Thyroid gland (tissue), 4 donors: Measurements from ENCODE around the gene FLT3. TPM values are rescaled to one million over a fixed set of nuclear protein-coding genes. Genes with fewer than 3 reads are reported as not detected.
"Not testable (repeated sequence)": the region's sequence is repeated elsewhere in the genome, so short reads cannot be mapped to it uniquely, and the experiment has no call there.

ENCODE experiments used
- DNase-seq, 2 donors: peaks; one replicate each; pipeline ENCODE4 v3.0.0-alpha.2; 2019
- H3K27ac ChIP-seq, 3 donors: fragments of 200-600 bp; sonication (generic); 1 replicate in 2 of 3; 2 replicates in 1 of 3; pipeline ENCODE4 v1.5.1; 2016 to 2019; ENCODE audit warnings: mild to moderate bottlenecking in 1 of 3, moderate library complexity in 1 of 3
- H3K27me3 ChIP-seq: fragments of 200-600 bp; sonication (generic); one replicate; pipeline ENCODE4 v1.5.1; 2019
- H3K36me3 ChIP-seq, 2 donors: fragments of 200-600 bp; sonication (generic); one replicate each; pipeline ENCODE4 v1.5.1; 2016 to 2019
- H3K4me1 ChIP-seq, 2 donors: fragments of 200-600 bp; sonication (generic); one replicate each; pipeline ENCODE4 v1.5.1; 2017 to 2019
- H3K4me3 ChIP-seq, 3 donors: fragments of 200-600 bp; sonication (generic); replicated peaks in 1 of 3; 1 replicate in 2 of 3; 2 replicates in 1 of 3; pipeline ENCODE4 v1.5.1; 2016; ENCODE audit warnings: mild to moderate bottlenecking in 1 of 3
- H3K9me3 ChIP-seq: fragments of 200-600 bp; sonication (generic); one replicate; pipeline ENCODE4 v1.5.1; 2017
- CTCF ChIP-seq, 6 experiments: fragments of 200-600 bp in 3 of 6; fragments of 450-650 bp in 3 of 6; sonication (generic) in 3 of 6; IDR thresholded peaks; one replicate each; pipeline ENCODE4 v1.5.1; 2016 to 2019; ENCODE audit warnings: antibody characterized with exemption in 6 of 6, mild to moderate bottlenecking in 2 of 6, inconsistent platforms in 1 of 6, moderate library complexity in 1 of 6
- POLR2A ChIP-seq, 2 donors: fragments of 450-650 bp; IDR thresholded peaks; one replicate each; pipeline ENCODE4 v1.6.1; 2017; ENCODE audit warnings: antibody characterized with exemption in 2 of 2, mild to moderate bottlenecking in 2 of 2, moderate library complexity in 1 of 2
- WGBS, 2 donors: methylation state at CpG; one replicate each; pipeline ENCODE4 v1.1.5; 2017; 5-methylcytosine and 5-hydroxymethylcytosine counted together
- intact Hi-C: fragments of 100-400 bp; cut with DNase I; formaldehyde crosslinking; loops from one replicate; pipeline ENCODE4 v1.15.1; 2023
- total RNA-seq, 4 donors: library from RNA; depleted of rRNA; stranded (reverse); fragments of >200 nt; gene quantifications; one replicate each; pipeline ENCODE4 v1.2.3, GENCODE V29; 2016

Gene FLT3
- total RNA-seq, 4 donors from 2014 or later: 0.11 to 1.2 (median 0.68) TPM

GRCh38 chr13:28089065-28089464, 11.3 kb downstream of the FLT3 start:
- H3K27me3 ChIP-seq: no peaks in the 10 kb centered on the region
- intact Hi-C loops: no loop called here
- no peak overlapping the region for H3K4me3 ChIP-seq
- WGBS, 2 donors: 57 to 69% methylated on average over 1 of the region's 1 CpG
- no peaks in the 10 kb centered on the region for H3K36me3 ChIP-seq
- DNase-seq: no peak
- no peaks in the 10 kb centered on the region for H3K9me3 ChIP-seq
- TF ChIP-seq POLR2A (IDR thresholded peaks at IDR 0.05): no peak
- no peak for TF ChIP-seq CTCF (IDR thresholded peaks at IDR 0.05)
- H3K27ac ChIP-seq: no peak overlapping the region
- no peaks in the 10 kb centered on the region for H3K4me1 ChIP-seq

GRCh38 chr13:28077820-28078219, 22.6 kb downstream of the FLT3 start:
- intact Hi-C loops, DNase-seq, H3K9me3 ChIP-seq, H3K36me3 ChIP-seq, H3K27me3 ChIP-seq, H3K4me1 ChIP-seq, H3K27ac ChIP-seq, H3K4me3 ChIP-seq: not testable (repeated sequence)
- WGBS, 2 donors: 100% methylated on average over 1 to 2 of the region's 2 CpGs

DNA sequence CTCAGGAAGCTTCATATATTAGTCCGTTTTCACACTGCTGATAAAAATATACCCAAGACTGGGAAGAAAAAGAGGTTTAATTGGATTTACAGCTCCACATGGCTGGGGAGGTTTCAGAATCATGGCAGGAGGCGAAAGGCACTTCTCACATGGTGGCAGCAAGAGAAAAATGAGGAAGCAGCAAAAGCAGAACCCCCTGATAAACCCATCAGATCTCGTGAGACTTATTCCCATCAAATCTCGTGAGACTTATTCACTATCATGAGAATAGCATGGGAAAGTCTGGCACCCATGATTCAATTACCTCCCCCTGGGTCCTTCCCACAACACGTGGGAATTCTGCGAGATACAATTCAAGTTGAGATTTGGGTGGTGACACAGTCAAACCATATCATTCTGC, 23.1 kb downstream of the FLT3 start:
- no peaks in the 10 kb centered on the region for H3K9me3 ChIP-seq
- H3K4me1 ChIP-seq: no peaks in the 10 kb centered on the region
- no peaks in the 10 kb centered on the region for H3K27me3 ChIP-seq
- intact Hi-C loops: no loop called here
- TF ChIP-seq CTCF (IDR thresholded peaks at IDR 0.05) (no peak), POLR2A (IDR thresholded peaks at IDR 0.05) (no peak)
- no peak for DNase-seq
- H3K36me3 ChIP-seq: no peaks in the 10 kb centered on the region
- no peak overlapping the region for H3K4me3 ChIP-seq
- 80 to 81% methylated on average over 6 of the region's 6 CpGs for WGBS, 2 donors
- H3K27ac ChIP-seq: no peak overlapping the region

DNA sequence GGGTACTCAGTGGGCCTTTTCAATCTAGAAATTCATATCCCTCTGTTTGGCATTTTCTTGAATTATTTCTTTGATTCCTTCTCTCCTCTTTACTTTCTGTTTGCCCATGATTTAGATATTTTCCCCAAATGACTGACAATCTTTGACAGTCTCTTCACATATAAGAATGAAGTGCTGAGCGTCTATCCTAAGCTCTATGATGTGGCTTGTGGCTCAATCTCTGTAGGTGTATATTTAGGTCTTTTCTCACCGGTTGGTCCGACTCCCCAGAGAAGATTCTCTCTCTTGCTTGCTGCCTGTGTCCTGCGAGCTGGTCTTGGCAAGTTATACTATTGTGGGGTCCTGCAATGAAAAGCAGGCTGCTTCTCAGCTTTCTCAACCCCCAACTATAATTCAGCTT, 29.0 kb downstream of the FLT3 start:
- Histone ChIP-seq H3K27ac (no peak overlapping the region), H3K9me3 (no peaks in the 10 kb centered on the region), H3K27me3 (no peaks in the 10 kb centered on the region), H3K4me1 (no peaks in the 10 kb centered on the region), H3K4me3 (no peak overlapping the region), H3K36me3 (no peaks in the 10 kb centered on the region)
- no peak for TF ChIP-seq CTCF (IDR thresholded peaks at IDR 0.05)
- no peak for TF ChIP-seq POLR2A (IDR thresholded peaks at IDR 0.05)
- DNase-seq: no peak
- 83 to 87% methylated on average over 4 of the region's 4 CpGs for WGBS, 2 donors
- intact Hi-C loops: no loop called here

- intact Hi-C loops: no loop called here
Measured at GRCh38 chr13:28067491-28067890, 32.9 kb downstream of the FLT3 start.

More at GRCh38 chr13:28067491-28067890, 32.9 kb downstream of the FLT3 start:
- Histone ChIP-seq H3K9me3 (no peaks in the 10 kb centered on the region), H3K27ac (no peak overlapping the region), H3K27me3 (no peaks in the 10 kb centered on the region), H3K36me3 (no peaks in the 10 kb centered on the region), H3K4me3 (no peak overlapping the region), H3K4me1 (no peaks in the 10 kb centered on the region)
- WGBS, 2 donors: 91 to 92% methylated on average over 3 of the region's 3 CpGs
- TF ChIP-seq POLR2A (IDR thresholded peaks at IDR 0.05): no peak
- no peak for TF ChIP-seq CTCF (IDR thresholded peaks at IDR 0.05)
- DNase-seq: no peak
